OCI-M2 (cell line): Measurements from ENCODE around the gene NDUFAF4.
"Not testable (repeated sequence)": the region's sequence is repeated elsewhere in the genome, so short reads cannot be mapped to it uniquely, and the experiment has no call there.

ENCODE experiments used
- DNase-seq: peaks from one replicate; lab custom pipeline; 2025; ENCODE audit not compliant: unreplicated experiment; lab: John Stamatoyannopoulos, UW

NDUFAF4 gene

DNA sequence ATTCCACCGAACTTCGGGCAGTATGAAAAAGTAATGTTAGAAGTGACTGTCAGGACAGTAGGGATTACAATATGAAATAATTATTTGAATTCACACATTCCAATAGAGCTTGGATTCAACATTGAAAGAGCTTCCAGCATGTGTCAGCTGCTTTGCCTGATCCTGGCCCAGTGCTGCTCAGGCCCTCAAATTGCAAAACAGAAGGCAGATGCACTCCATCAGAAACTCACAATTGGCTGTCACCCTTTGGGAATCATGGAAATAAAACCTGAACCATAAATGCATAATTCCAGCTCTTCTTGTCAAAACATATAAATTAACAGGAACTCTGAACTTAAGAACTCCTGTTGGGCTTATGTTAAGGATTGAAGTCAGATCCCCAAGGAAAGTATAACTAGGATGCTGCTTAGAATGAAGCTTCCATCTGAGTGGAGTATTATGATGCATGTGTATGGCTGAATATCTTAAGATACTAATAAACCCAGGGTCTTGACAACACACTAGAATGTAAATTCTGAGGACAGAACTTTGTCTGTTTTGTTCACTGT, 1.8 kb upstream of the NDUFAF4 start:
- no peak for DNase-seq

DNA sequence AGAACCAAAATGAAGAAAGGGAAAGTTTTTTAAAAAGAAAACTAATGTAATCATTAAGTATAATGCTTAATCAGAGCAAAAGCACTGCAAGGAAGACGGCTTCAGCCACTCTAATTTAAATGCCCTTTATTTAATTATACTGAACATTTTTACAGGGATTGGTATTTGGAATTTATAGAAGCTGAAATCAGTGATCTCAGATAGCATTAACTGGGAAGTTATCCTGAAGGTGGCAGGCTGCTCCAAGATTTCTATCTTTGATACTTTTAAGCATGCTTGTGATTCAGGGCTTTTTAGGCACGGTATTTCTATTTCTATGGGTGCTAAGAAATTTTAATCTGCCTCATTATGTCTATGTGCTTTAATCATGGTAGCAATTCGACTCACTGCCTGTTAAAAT, 1.3 kb upstream of the NDUFAF4 start:
- no peak for DNase-seq

DNA sequence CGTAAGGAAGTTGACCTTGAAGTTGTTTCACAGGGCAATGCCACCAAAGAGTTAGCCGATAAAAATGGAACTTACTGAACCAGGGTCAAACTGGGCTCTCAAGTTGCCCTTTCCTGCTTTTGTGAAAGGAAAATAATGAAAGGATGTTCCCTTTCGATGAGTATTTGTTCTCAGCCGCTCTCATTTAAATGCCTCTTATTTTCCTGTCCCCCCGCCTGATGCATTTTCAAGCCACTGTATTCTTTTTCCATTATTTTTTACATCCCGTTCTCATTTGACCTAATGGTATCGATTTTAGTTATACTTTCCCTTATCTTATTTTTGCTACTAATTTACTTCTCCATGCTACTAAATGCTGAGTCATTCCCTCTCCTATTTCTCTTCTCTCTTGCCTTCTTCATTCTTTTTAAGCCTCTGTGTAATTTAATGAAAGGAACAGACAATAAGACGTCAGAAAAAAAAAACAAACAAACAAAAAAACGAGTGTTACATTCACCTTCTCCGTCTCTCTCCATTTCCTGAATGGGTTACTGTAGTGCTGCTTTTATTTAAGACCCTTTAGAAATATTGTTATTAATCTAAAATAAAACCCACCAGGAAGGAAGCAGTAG, 655 bp upstream of the NDUFAF4 start:
- no peak for DNase-seq

DNA sequence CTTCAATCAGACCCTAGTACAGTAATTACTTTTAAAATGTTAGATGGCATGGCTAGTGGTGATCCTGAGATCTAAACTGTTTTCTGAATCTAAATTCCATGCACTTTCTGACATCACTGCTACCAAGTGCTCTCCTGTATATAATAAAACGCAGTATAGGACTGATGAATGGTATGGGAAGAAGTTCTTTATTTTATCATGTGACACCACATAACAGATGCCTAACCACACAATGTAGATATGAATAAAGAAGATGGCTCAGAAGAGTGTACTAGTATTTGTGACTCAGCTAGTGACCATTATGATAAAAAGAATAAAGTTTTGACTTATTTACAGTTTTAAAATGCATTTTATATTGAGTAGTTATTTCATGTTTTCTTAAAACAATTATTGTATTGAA, 8.5 kb downstream of the NDUFAF4 start:
- DNase-seq, result no peak

DNA sequence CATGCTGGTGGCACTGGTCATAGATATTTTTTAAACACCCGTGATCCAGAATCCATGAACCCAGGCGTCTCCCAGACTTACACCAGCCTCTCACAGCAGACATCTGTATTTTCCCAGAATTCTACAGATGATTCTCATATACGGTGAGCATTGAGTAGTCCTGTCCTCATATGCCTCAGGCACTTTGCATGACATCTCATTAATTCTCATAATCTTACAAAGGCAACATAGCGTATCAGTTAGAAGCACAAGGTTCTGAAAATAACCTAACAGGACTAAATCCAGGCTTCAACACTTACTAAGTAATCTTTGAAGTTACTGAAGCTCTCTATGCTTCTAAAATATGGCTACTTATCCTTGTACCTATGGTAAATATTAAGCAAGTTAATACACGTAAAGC, 8.9 kb downstream of the NDUFAF4 start:
- no peak for DNase-seq

DNA sequence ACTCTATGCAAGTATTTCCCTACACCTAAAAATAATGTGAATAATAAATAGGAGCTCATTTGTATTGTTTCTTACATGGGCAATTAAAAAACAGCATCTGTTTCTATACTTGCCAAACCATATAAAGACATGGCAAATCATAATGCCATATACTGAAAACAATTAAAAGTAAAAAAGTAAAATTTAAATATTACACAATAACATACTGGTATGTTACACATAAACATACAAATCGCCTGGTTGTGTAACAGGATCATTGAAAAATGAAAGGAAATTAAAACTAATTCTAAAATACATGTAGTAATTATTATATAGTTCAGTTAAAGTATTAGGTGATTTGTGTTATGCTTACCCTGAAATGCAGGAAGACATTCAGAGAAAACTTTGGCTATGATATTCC, 11.2 kb downstream of the NDUFAF4 start:
- DNase-seq, result no peak

DNA sequence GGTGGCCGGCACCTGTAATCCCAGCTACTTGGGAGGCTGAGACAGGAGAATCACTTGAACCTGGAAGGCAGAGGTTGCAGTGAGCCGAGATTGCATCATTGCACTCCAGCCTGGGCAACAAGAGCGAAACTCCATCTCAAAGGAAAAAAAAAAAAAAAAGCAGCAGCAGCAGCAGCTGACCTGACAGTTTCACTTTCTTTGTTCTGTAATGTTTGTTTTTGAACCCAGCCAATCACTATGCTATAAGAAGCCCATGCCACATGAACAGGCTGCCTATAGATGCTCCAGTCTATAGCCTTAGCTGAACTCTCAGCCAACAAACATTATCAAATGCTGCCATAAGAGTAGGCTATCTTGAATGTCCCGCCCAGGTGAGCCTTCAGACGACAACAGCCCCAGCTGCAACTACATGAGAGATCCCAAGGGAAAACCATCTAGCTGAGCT, 12.5 kb downstream of the NDUFAF4 start:
- DNase-seq, result not testable (repeated sequence)

DNA sequence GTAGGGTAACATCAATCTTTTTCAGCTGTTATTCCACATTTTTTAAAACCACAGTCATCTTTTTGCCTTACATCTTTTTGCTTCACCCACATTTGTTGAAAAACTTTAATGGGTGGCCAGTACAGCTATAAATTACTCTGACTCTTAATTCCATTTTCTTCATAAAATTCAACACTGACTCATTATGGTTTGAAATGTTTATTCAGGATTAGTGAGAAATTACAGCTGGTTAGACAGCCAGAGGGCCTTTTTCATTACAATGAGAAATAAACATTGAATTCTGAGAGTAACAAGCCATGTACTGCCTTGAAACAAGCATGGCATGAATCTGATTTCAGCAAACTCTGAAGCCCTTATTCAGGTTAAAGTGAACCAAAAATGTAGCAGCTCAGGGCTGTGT, 19.5 kb downstream of the NDUFAF4 start:
- no peak for DNase-seq

DNA sequence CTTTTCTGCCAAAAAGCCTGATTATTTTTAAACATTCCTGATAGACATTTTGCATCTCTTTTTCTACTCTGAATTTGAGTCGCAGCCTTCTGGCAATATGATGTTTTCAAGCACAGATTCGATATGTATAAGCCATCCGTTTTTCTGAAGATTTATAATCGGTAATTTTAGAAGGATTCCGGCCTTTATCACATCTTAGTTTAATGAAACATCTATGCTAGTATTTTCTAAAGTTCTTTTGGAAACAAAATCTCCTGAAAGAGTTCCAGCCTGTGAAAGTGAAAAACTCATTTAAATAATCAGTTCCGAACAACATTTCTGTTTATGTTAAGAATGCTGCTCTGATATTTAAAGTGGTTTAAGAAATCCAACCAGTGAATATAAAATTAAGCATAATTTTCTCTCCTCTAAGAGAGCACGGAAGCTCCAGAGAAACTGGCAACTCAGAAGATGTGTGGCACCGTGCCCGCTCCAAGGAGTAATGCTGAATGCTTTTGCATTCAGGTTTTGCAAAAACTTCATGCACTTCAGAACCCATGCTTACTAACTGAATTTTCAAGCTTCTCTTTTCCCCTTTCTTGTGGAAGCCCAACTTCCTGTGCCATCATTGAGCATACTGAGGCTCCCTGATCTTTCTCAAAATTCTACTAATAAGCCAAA, 20.7 kb downstream of the NDUFAF4 start:
- no peak for DNase-seq

DNA sequence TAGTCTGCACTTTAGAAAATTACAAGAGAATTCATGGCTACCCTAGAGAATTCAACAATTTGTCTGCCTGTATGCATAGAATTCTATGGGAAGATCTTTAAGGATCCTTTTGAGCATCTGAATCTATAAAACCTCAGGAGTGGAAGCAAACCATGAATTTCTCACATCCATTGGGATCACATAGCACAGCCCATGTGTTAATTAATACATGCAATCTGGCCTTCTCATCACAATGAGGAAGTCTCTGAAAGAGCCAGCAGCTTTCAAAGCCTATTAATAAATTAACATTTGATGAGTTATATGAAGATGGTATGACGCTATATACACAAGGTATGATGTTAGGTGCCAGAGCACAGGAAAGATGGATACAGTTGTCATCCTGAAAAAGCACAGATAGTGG, 24.7 kb downstream of the NDUFAF4 start:
- no peak for DNase-seq

DNA sequence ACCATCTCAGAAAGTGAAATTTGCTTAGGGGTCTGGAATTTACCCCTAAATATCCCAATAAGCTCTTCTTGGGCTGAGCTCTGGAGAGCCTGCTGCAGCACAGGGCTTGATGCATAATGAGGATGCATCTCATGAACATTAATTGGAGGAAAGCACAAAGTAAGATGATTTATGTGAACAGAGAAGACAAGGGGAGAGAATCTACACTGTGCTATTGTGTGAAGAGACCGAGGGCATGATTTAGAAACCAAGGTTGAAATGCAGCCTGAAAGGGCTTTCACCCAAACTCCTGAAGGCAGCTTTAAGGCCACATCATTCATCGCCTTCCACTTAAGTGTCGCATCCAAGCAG, 32.7 kb downstream of the NDUFAF4 start:
- no peak for DNase-seq

DNA sequence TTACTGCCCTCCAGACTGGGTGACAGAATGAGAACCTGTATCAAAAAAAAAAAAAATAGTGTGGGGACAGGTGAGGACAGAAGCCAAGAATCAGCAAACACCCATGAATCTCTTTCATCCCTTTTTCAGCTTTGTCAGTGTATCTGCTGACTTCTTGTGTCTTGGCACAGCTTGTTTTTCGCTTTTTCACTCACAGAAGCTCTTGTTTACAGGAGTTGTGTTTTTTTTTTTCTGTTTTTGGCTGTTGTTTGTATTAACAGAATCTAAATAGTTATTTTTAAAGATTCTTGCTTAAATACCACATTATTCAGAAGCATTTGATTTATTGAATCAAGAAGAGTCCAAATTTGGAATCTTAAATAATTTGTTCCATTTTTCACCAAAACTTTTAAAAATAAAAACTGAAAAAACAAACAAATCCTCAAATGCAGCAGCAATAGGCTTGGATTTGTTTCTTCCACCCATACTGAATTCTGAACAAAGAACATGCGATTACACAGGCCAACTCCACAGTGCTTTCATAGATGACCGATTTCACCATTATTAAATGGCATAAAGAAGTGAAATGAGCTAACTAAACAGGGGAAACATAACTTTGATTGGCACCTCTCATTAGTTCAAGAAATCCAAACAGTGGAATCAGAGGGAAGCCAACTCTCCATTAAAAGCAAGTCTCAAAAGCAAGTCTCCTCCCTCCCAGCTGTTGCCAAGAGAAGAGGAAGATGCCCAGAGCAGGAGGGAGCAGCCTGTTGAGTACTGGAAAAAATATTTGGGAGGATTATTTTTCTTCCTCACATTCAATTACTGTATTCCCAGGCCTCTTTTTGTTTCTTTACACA, 33.3 kb downstream of the NDUFAF4 start:
- no peak for DNase-seq

DNA sequence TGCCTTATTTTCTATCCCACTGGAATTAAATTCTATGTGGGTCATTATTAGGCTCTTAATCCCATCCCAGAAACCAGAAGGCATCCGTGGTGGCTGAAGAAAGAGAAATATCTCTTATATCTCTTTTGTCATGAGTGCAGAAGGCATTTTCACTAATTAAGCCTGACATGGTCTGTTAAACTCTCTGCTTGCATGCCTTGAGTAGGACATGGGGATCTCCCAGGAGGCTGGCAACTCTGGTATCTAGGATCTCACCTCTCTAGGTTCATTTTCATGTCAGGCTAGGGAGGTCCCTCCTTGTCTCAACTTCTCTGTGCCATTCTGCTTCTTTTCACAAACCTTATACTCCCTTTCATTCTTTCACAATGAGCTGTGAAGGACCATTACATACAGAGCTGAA, 35.1 kb downstream of the NDUFAF4 start:
- DNase-seq, result no peak

DNA sequence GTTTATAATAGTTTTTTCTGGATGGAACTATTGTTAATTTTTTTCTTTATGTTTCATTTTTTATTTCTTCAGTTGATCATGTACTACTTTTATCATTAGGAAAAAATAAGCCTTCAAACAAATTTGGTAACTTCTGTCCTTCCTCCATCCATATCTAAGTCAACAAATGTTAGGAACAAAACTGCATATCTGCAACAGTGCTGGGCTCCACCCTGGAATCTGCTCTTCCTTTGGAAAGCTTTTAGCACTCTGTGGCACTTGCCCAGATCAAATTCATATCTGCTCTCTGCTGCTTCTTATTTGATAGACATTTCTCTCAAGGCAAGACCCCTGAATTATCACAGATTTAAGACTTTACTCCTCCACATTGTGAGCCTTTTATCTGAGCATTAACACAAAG, 36.1 kb downstream of the NDUFAF4 start:
- DNase-seq, result no peak

DNA sequence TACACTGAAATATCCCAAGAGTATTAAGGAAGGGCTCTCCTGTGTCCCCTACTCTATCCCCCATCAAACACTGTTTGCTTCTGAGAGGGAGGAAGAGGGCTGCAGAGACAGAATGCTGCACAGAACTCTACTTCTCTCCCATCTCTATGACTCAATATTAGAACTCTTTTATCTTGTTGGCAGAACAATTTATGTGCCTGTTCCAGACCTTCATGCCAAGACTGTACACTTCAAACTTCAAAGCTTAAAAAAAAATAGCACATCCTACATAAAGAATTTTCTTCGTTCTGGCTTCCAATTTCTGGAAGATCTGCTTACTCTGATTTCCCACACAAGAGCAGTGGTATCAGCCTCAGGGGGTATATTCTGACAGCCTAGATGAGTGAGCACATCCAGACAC, 40.8 kb downstream of the NDUFAF4 start:
- DNase-seq, result no peak

DNA sequence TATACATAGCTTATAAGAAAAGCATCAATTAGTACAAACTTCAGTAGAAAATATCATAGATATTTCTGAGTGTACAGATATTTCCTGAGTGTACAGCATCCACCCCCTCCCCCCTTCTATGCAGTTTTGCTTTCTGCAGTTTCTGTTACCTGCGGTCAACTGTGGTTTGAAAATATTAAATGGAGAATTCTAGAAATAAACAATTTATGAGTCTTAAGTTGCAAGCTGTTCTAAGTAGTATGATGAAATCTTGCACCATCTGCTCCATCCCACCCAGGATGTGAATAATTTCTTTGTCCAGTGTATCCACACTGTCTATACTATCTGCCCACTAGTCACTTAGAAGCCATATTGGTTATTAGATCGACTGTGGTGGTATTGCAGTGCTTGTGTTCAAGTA, 44.6 kb downstream of the NDUFAF4 start:
- DNase-seq, result no peak

DNA sequence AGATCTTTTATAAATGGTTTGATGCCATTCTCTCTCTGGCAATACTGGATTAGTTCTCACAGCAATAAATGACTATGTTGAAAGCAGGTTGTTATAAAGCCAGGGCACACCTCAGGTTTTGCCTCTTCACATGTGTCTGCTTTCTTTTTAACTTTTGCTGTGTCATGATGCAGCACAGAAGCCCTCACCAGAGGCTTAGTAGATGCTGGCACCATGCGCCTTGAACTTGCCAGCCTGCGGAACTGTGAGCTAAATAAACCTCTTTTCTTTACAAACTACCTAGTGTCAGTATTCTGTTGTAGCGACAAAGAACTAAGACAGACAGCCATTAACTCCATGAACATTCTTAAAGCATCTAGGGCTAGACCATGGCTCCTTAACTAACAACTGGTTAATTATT, 45.1 kb downstream of the NDUFAF4 start:
- DNase-seq, result no peak

DNA sequence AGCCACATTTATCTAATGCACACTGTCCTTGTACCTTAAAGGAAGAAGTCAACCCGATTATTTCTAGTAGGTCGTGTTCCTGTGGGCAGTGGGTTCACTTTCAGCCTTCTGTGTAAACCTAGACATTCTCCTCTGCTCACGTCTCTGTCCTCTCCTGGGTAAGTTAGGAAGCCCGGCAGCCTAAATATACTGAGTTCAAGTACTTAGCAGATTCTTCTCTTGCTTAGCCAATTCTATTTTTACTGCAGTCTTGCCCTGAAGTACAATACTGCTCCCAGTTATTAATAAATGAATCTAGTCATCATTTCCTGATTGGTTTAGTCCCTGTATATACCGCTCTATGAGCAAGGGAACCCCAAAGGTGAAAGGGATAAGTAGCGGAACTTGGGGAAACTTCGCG, 45.8 kb downstream of the NDUFAF4 start:
- DNase-seq, result no peak

DNA sequence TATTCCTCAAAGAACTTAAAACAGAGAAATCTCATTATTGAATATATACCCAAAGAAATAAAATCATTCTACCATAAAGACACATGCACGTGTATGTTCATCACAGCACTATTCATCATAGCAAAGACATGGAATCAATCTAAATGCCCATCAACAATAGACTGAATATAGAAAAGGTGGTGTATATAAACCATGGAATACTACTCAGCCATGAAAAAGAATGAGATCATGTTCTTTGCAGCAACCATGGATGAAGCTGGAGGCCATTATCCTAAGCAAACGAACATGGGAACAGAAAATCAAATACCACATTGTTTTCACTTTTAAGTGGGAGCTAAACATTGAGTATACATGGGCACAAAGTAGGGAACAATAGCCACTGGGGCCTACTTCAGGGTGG, 48.1 kb downstream of the NDUFAF4 start:
- DNase-seq, result no peak

DNA sequence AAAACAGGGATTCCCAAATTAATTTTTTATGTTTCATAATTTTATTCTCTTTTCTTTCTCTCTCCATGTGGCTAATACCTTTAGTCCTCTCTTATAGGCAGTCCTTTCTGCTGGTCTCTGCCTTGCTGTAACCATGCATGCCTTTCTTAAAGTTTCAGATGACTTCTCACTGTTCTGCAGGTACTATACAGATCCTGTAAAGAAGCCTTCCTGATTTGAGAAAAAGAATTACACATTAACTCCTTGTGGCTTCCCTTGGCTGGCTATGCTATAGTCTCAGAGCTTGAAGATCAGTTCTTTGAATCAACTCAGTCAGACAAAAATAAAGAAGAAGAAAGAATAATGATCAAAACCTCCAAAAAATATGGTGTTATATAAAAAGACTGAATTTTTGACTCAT, 53.2 kb downstream of the NDUFAF4 start:
- DNase-seq, result no peak

DNA sequence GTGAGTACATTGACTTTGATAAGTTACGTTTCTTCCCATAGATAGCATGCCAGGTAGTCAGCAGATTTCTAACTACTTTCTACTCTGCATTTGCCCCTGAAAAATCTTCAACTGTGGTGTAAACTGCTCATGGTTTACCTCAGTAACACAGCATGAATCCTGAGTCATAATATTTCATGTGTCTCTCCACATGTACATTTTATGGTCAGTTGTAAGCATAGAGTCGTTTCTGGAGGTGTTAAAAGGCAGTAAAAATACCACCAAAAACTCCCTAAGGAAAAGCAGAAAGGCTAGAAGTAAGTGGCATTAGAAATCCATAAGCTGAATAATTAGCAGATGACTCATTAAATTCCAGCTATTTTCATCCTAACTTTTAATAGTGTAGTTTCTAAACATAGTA, 56.3 kb downstream of the NDUFAF4 start:
- no peak for DNase-seq
